Aorta (tissue), 5 donors: Measurements from ENCODE around the gene ATXN10. TPM values are rescaled to one million over a fixed set of nuclear protein-coding genes. Genes with fewer than 3 reads are reported as not detected.

Source experiments
- ATAC-seq: fragments of 200-7000 bp; cut with Tn5 transposase; one replicate; pipeline ENCODE4 v1.9.1; 2022; ENCODE audit warnings: moderate library complexity; ENCODE audit not compliant: low FRiP score
- DNase-seq, 2 donors: peaks; one replicate each; pipeline ENCODE4 v3.0.0-alpha.2; 2020
- H3K27ac ChIP-seq, 2 donors: one replicate each; pipeline ENCODE4 v1.5.1; 2013; ENCODE audit warnings: low read length in 2 of 2, mild to moderate bottlenecking in 2 of 2, moderate library complexity in 2 of 2, control low read depth in 1 of 2, inconsistent platforms in 1 of 2, low read depth in 1 of 2
- H3K27me3 ChIP-seq, 2 donors: one replicate each; pipeline ENCODE4 v1.6.1; 2013; ENCODE audit warnings: control low read depth in 1 of 2, low read length in 1 of 2, mild to moderate bottlenecking in 1 of 2, moderate library complexity in 1 of 2; ENCODE audit not compliant: insufficient read depth in 2 of 2, control insufficient read depth in 1 of 2
- H3K36me3 ChIP-seq, 2 donors: one replicate each; pipeline ENCODE4 v1.6.1; 2013; ENCODE audit warnings: control low read depth in 1 of 2, low read length in 1 of 2, mild to moderate bottlenecking in 1 of 2; ENCODE audit not compliant: insufficient read depth in 2 of 2, control insufficient read depth in 1 of 2
- H3K4me1 ChIP-seq, 2 donors: one replicate each; pipeline ENCODE4 v1.6.1; 2013; ENCODE audit warnings: low read length in 2 of 2, control low read depth in 1 of 2, mild to moderate bottlenecking in 1 of 2, moderate library complexity in 1 of 2; ENCODE audit not compliant: insufficient read depth in 2 of 2, control insufficient read depth in 1 of 2
- H3K4me3 ChIP-seq, 2 donors: one replicate each; pipeline ENCODE4 v1.5.1; 2013; ENCODE audit warnings: low read length in 2 of 2, control low read depth in 1 of 2, mild to moderate bottlenecking in 1 of 2
- H3K9me3 ChIP-seq: one replicate; pipeline ENCODE4 v1.6.1; 2013; ENCODE audit warnings: mild to moderate bottlenecking, low read length; ENCODE audit not compliant: control insufficient read depth
- WGBS, 2 donors: extraction: QIAGEN DNeasy Blood & Tissue Kit; methylation state at CpG; one replicate each; pipeline ENCODE4 v1.1.7; 2013; 5-methylcytosine and 5-hydroxymethylcytosine counted together
- intact Hi-C, 2 donors: fragments of 100-400 bp; cut with DNase I; formaldehyde crosslinking; loops; one replicate each; pipeline versions ENCODE4 v1.14.2 to v1.15.0; 2022
- microRNA-seq, 2 donors: library from miRNA; unstranded; fragments of <30 nt; microRNA quantifications; one replicate each; pipeline ENCODE4 v1.2.0, GENCODE V29; 2020
- polyA plus RNA-seq, 2 donors: library from polyadenylated mRNA; stranded (reverse); fragments of 200-250 nt; gene quantifications; one replicate each; pipeline ENCODE4 v1.2.3, GENCODE V29; 2013
- total RNA-seq, 2 donors: library from RNA; stranded (reverse); fragmentation: NEBNext Ultra II Directional; extraction: Animal tissue kit (Norgen Biotek cat#: 25700); gene quantifications; one replicate each; pipeline ENCODE4 v1.2.1, GENCODE V29; 2021
- donor health status: healthy with polysubstance abuse.
- donor health status: Bipolar disorder and iron deficiency.
- donor health status: DM: no; HTN: no; CAD: no.
- donor health status: DM: no; HTN: no; CAD: no.
- donor health status: DM: yes; HTN: yes; CAD: no.

The ATXN10 gene
- total and polyA plus RNA-seq, 4 donors: 43.1 to 126 (median 80.8) TPM

DNA sequence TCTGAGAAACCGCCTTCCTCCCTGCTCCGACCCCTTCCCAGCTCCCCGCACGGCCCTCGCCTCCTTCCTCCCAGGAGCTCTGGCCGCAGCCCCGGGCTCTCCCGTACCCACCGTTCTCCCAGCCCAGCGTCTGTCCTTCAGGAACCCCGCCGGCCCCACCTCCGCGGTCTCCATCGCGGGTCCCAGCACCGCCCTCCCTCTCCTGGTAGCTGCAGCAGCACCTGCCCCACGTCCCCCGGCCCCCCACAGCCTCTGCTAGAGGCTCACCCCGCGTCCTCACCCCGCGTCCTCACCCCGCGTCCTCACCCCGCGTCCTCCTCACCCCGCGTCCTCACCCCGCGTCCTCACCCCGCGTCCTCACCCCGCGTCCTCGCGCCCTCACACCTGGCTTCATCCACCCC is 219.4 kb downstream of the ATXN10 start:
- DNase-seq (peak; percentile 26 to 75), ATAC-seq (no peak)
- H3K36me3 ChIP-seq: no peaks in the 10 kb centered on the region
- H3K27me3 ChIP-seq: no peaks in the 10 kb centered on the region
- no peak overlapping the region for H3K4me3 ChIP-seq
- H3K27ac ChIP-seq: no peak overlapping the region
- WGBS, 2 donors: 73 to 87% methylated on average over 30 to 37 of the region's 37 CpGs
- no peaks in the 10 kb centered on the region for H3K9me3 ChIP-seq
- intact Hi-C loops: no loop called here
- H3K4me1 ChIP-seq: no peaks in the 10 kb centered on the region

DNA sequence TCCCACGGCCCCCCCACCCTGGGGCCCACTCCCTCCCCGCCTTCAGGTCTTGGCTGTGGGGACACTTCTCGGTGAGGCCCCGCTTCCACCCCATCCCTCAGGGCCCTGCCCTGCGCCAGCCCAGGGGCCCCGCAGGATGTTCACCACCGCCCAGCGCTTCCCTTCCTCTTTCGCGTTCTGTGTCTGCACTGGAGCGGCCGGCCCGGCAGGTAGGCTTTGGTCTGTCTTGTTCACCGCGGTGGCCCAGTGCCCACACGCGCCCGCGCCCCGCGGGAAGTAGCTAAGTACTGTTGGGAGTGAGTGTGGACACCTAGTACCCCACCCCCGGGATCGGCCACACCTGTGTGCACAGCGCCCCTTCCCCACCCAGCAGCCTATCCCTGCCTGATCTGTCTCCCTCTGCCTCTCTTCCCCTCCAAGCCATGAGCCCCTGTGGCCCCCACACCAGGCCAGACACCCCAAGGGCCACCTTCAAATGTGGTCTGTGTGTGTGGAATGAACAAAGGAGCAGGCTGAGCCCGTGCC is 219.9 kb downstream of the ATXN10 start:
- Histone ChIP-seq H3K9me3 (no peaks in the 10 kb centered on the region), H3K4me1 (no peaks in the 10 kb centered on the region), H3K27ac (no peak overlapping the region), H3K27me3 (no peaks in the 10 kb centered on the region), H3K36me3 (no peaks in the 10 kb centered on the region), H3K4me3 (no peak overlapping the region)
- ATAC-seq (no peak), DNase-seq (peak; percentile 39 to 69)
- intact Hi-C loops: no loop called here
- WGBS, 2 donors: 78 to 83% methylated on average over 25 of the region's 25 CpGs

DNA sequence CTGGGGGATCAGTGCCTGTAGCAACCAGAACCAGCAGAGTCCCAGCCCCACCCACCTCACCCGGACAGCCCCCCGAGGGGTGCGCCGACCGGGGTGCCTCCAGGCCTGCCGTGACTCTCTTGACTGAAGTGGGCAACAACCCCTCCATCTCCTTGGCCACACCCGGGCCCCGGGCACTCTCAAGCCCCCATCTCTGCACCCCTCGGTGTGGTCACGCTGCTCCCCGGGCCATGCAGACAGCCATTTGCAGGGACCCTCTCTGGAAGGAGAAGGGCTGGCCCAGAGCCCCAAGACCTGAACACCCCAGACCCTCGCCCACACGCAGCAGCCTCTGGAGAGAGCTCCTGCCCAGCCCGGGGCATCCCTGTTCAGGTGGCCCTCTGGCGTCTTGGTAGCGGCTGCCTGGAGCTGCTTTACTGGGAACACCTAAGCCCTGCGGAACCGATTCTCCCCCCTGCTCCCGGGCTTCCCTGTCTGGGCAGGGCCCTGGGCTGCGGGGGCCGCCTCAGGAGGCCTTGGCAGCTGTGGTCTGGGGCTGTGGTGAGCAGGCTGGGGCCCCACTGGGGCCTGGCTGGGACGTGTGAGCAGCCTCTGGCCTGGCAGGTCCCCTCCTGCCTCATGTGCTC is 220.5 kb downstream of the ATXN10 start:
- intact Hi-C loops: no loop called here
- H3K4me3 ChIP-seq: no peak overlapping the region
- H3K4me1 ChIP-seq: no peaks in the 10 kb centered on the region
- H3K36me3 ChIP-seq: no peaks in the 10 kb centered on the region
- ATAC-seq (no peak), DNase-seq (peak; percentile 33 to 65)
- H3K9me3 ChIP-seq: no peaks in the 10 kb centered on the region
- WGBS, 2 donors: 73 to 80% methylated on average over 21 to 22 of the region's 22 CpGs
- H3K27ac ChIP-seq: no peak overlapping the region
- no peaks in the 10 kb centered on the region for H3K27me3 ChIP-seq

DNA sequence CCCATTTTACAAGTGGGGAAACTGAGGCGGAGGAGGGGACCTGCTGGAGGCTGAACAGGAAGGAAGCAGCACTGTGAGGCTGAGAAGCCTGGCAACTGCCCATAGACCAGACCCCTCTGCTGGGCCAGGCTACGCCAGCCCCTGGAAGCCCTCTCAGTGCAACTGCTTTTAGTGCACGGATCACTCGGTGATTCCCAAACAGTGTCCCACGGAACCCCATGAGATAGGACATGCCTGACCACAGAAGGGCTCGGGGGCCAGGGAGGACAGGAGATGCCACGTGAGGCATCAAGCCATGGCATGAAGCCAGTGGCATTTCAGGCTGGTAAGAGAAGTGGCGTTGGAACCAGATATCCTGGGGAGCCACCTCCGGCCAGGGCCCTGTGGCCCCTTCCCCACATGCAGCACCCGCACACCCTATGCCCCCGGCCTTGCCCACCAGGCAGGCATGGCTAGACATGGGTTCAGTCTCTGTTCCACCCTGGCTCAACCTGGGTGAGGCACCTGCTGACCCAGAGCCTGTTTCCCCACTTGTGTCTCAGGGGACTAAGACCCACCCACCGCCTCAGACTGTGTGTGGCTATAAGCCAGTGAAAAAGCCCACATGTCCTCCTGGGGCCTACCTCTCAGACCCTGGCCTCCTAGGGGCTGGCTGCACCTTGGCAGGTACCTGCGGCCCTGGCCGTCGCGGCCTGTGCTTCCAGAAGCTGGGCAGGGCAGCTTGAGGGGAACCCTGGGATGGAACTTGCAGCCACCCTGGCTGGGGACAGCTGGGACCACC is 221.2 kb downstream of the ATXN10 start:
- ATAC-seq (no peak), DNase-seq (peak; percentile 27 to 65)
- intact Hi-C loops: no loop called here
- H3K4me1 ChIP-seq: no peaks in the 10 kb centered on the region
- no peaks in the 10 kb centered on the region for H3K36me3 ChIP-seq
- WGBS, 2 donors: 81 to 83% methylated on average over 16 of the region's 16 CpGs
- H3K4me3 ChIP-seq: no peak overlapping the region
- H3K27ac ChIP-seq: no peak overlapping the region
- no peaks in the 10 kb centered on the region for H3K9me3 ChIP-seq
- no peaks in the 10 kb centered on the region for H3K27me3 ChIP-seq

DNA sequence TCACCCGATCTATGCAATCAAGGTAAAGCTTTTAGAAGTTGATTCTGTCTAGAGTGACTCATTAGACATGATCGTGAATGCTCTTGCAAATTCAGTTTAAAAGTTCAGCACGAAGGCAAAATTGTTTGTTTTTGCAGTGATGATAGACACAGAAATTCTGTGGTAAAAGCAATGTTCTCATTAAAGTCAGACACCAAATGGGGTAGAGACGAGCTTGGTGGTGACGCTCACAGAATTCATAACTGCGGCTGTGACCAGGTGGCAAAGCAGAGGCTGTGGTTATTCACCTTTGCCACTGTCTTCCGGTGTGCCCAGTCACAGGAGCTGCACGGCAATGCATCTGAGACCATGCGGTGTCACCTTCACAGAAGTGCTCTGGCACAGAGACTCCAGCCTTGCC is 221.9 kb downstream of the ATXN10 start:
- Histone ChIP-seq H3K36me3 (no peaks in the 10 kb centered on the region), H3K4me1 (no peaks in the 10 kb centered on the region), H3K4me3 (no peak overlapping the region), H3K9me3 (no peaks in the 10 kb centered on the region), H3K27ac (no peak overlapping the region), H3K27me3 (no peaks in the 10 kb centered on the region)
- 78 to 79% methylated on average over 9 of the region's 9 CpGs for WGBS, 2 donors
- no peak for ATAC-seq
- DNase-seq: peak in 1 of 2 donors; percentile 23
- intact Hi-C loops: no loop called here

Small RNAs within 50 kb of the gene (microRNA-seq; reads per million reads assigned to microRNA genes)
- 0 reads per million in 2 donors for gene MIR4762

Other genes with a start within 250 kb of the ATXN10 start
- gene FBLN1, start 169.0 kb upstream of the ATXN10 start, total RNA-seq: 1,000 to 10,000 TPM in 1 of 2 donors, 100 to 1,000 TPM in 1; 500 to 1,512 TPM
- 100 to 1,000 TPM in 1 of 2 donors, 10 to 100 TPM in 1; 48.1 to 283 TPM for gene FBLN1, start 169.0 kb upstream of the ATXN10 start, polyA plus RNA-seq